ENCODE data around the gene CHSY3.

DNA sequence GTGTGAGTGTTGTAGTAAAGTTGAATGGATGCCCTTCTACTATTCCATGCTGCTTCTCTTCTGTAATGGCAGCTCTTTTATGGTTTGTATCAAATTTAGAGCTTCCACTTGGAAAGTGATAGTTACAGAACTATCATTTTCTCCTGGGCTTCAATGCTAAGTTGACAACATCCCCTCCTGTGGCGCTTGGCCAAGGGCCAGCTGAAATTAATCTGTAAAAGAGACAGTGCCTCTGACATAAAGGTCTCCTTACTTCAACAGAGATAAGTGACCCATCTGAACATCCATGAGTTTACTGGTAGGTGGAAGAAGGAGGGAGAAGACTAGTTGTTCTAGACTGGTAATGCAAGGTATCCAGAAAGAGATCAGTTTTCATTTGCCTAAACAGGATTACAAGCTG, 39.7 kb downstream of the CHSY3 start:
- TF ChIP-seq STAT1 (IDR thresholded peaks at IDR 0.05; ENCODE audit: unreplicated experiment): no peak
- TF ChIP-seq, protein P1, sequence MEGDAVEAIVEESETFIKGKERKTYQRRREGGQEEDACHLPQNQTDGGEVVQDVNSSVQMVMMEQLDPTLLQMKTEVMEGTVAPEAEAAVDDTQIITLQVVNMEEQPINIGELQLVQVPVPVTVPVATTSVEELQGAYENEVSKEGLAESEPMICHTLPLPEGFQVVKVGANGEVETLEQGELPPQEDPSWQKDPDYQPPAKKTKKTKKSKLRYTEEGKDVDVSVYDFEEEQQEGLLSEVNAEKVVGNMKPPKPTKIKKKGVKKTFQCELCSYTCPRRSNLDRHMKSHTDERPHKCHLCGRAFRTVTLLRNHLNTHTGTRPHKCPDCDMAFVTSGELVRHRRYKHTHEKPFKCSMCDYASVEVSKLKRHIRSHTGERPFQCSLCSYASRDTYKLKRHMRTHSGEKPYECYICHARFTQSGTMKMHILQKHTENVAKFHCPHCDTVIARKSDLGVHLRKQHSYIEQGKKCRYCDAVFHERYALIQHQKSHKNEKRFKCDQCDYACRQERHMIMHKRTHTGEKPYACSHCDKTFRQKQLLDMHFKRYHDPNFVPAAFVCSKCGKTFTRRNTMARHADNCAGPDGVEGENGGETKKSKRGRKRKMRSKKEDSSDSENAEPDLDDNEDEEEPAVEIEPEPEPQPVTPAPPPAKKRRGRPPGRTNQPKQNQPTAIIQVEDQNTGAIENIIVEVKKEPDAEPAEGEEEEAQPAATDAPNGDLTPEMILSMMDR (conservative IDR thresholded peaks at IDR 0.05; ENCODE audit: low read depth in 2 of 2): no peak
- TF ChIP-seq, protein P2, sequence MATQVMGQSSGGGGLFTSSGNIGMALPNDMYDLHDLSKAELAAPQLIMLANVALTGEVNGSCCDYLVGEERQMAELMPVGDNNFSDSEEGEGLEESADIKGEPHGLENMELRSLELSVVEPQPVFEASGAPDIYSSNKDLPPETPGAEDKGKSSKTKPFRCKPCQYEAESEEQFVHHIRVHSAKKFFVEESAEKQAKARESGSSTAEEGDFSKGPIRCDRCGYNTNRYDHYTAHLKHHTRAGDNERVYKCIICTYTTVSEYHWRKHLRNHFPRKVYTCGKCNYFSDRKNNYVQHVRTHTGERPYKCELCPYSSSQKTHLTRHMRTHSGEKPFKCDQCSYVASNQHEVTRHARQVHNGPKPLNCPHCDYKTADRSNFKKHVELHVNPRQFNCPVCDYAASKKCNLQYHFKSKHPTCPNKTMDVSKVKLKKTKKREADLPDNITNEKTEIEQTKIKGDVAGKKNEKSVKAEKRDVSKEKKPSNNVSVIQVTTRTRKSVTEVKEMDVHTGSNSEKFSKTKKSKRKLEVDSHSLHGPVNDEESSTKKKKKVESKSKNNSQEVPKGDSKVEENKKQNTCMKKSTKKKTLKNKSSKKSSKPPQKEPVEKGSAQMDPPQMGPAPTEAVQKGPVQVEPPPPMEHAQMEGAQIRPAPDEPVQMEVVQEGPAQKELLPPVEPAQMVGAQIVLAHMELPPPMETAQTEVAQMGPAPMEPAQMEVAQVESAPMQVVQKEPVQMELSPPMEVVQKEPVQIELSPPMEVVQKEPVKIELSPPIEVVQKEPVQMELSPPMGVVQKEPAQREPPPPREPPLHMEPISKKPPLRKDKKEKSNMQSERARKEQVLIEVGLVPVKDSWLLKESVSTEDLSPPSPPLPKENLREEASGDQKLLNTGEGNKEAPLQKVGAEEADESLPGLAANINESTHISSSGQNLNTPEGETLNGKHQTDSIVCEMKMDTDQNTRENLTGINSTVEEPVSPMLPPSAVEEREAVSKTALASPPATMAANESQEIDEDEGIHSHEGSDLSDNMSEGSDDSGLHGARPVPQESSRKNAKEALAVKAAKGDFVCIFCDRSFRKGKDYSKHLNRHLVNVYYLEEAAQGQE (IDR thresholded peaks at IDR 0.05; ENCODE audit: unreplicated experiment): no peak
- TF ChIP-seq CREB1 (CRISPR knock-in tag; IDR thresholded peaks at IDR 0.05; ENCODE audit: low read depth): no peak
- TF ChIP-seq POLR2AphosphoS5 (IDR thresholded peaks at IDR 0.05; ENCODE audit: low read depth): no peak
- TF ChIP-seq EZH2 (IDR thresholded peaks at IDR 0.05; ENCODE audit: low read depth, unreplicated experiment): no peak
- TF ChIP-seq ZNF114 (CRISPR knock-in tag; IDR thresholded peaks at IDR 0.05): no peak
- no peak for TF ChIP-seq EZH2phosphoT487 (IDR thresholded peaks at IDR 0.05; ENCODE audit: unreplicated experiment)
- TF ChIP-seq ZNF462 (CRISPR knock-in tag; IDR thresholded peaks at IDR 0.05): no peak
- TF ChIP-seq JUNB (IDR thresholded peaks at IDR 0.05; ENCODE audit: unreplicated experiment): no peak

Data from GM23338 (cell line).